AG09319 (cell line): Measurements from ENCODE around the gene CAB39.

Source experiments
- DNase-seq: peaks from one replicate; pipeline ENCODE4 v3.0.0-alpha.2; 2010; ENCODE audit warnings: low read depth; ENCODE audit errors: extremely low read depth
- CTCF ChIP-seq: IDR thresholded peaks from 2 replicates; pipeline ENCODE4 v1.5.1; 2011; ENCODE audit warnings: low read depth, mild to moderate bottlenecking, inconsistent platforms, low read length, moderate library complexity

Gene CAB39

GRCh38 chr2:230866756-230867523, 154.3 kb downstream of the CAB39 start:
- no peak for DNase-seq

GRCh38 chr2:230868161-230868946, 155.7 kb downstream of the CAB39 start:
- no peak for DNase-seq
- TF ChIP-seq CTCF: no peak

More at GRCh38 chr2:230866756-230867523, 154.3 kb downstream of the CAB39 start:
- no peak for TF ChIP-seq CTCF

GRCh38 chr2:230868947-230869913, 156.6 kb downstream of the CAB39 start:
- no peak for TF ChIP-seq CTCF
- DNase-seq: no peak

- DNase-seq: no peak
- no peak for TF ChIP-seq CTCF
Observed at GRCh38 chr2:230869914-230870543, 157.4 kb downstream of the CAB39 start.
